HCT116 (cell line): ENCODE data around the gene SLC6A7. TPM values are rescaled to one million over a fixed set of nuclear protein-coding genes. Genes with fewer than 3 reads are reported as not detected.

Source experiments
- ATAC-seq: fragments of 200-7000 bp; cut with Tn5 transposase; 2 replicates; pipeline ENCODE4 v1.9.1; 2020; ENCODE audit warnings: mild to moderate bottlenecking, moderate library complexity
- BruUV-seq: library from RNA; stranded (reverse); fragments of 400-500 nt; replicated peaks from 2 replicates; lab custom pipeline; 2021; lab: Mats Ljungman, UMichigan
- CTCF ChIA-PET: fragments of 300-600 bp; sonication (Branson Sonifier 250); formaldehyde crosslinking; loops from one replicate; lab custom pipeline; 2021; ENCODE audit warnings: antibody characterized with exemption; lab: Charles Lee
- POLR2A ChIA-PET: fragments of 300-600, 350-600 bp; sonication (Branson Sonifier 250); formaldehyde crosslinking; loops from one replicate; lab custom pipeline; 2021; ENCODE audit warnings: antibody characterized with exemption; lab: Charles Lee
- RAD21 ChIA-PET, 2 experiments: fragments of 300-600 bp; sonication (Branson Sonifier 250); formaldehyde crosslinking; loops; one replicate each; lab custom pipeline; 2023; ENCODE audit warnings: low total read pairs in 2 of 2; ENCODE audit not compliant: uncharacterized antibody in 2 of 2, unreplicated experiment in 2 of 2, low non-redundant PET in 1 of 2; lab: Charles Lee
- DNase-seq: peaks from one replicate; pipeline ENCODE4 v3.0.0-alpha.2; 2010; ENCODE audit warnings: low read depth, low spot score
- H2AFZ ChIP-seq: fragments of 200-600 bp; shearing (Covaris generic), sonication (generic); 2 replicates; pipeline ENCODE4 v1.6.1; 2017; ENCODE audit warnings: low read depth, mixed run types, mixed read lengths, antibody characterized with exemption, low read length; ENCODE audit not compliant: poor library complexity, severe bottlenecking
- H3K27ac ChIP-seq: 2 replicates; pipeline ENCODE4 v1.5.1; 2012; ENCODE audit warnings: low read depth, low read length
- H3K27me3 ChIP-seq: fragments of 200-600 bp; sonication (generic); 2 replicates; pipeline ENCODE4 v1.6.1; 2016; ENCODE audit warnings: mixed run types, low read length, mixed read lengths; ENCODE audit not compliant: insufficient read depth
- H3K36me3 ChIP-seq, 2 experiments: fragments of 200-500 bp in 1 of 2; fragments of 200-600 bp in 1 of 2; sonication (Bioruptor generic) in 1 of 2; sonication (generic) in 1 of 2; 2 replicates each; pipeline versions ENCODE4 v1.5.1 to v1.6.1; 2014 to 2016; ENCODE audit warnings: low read length in 2 of 2, inconsistent platforms in 1 of 2, mixed read lengths in 1 of 2, mixed run types in 1 of 2; ENCODE audit not compliant: insufficient read depth in 2 of 2, control insufficient read depth in 1 of 2
- H3K4me1 ChIP-seq, 2 experiments: fragments of 200-600 bp in 1 of 2; sonication (generic) in 1 of 2; 2 replicates each; pipeline versions ENCODE4 v1.5.1 to v1.6.1; 2012 to 2017; ENCODE audit warnings: low read length in 2 of 2, inconsistent platforms in 1 of 2, mild to moderate bottlenecking in 1 of 2, mixed read lengths in 1 of 2, mixed run types in 1 of 2, moderate library complexity in 1 of 2; ENCODE audit not compliant: insufficient read depth in 2 of 2, control insufficient read depth in 1 of 2
- H3K4me2 ChIP-seq: fragments of 200-600 bp; sonication (generic); 2 replicates; pipeline ENCODE4 v1.6.1; 2017; ENCODE audit warnings: mixed run types, low read length, mixed read lengths
- H3K4me3 ChIP-seq, 2 experiments: fragments of 200-600 bp in 1 of 2; sonication (generic) in 1 of 2; replicated peaks in 1 of 2; 2 replicates each; pipeline ENCODE4 v1.5.1; 2011 to 2016; ENCODE audit warnings: low read length in 2 of 2, control low read depth in 1 of 2, low read depth in 1 of 2, mild to moderate bottlenecking in 1 of 2, mixed read lengths in 1 of 2, mixed run types in 1 of 2
- H3K79me2 ChIP-seq: fragments of 200-600 bp; sonication (generic); 2 replicates; pipeline ENCODE4 v1.6.1; 2017; ENCODE audit warnings: mild to moderate bottlenecking, mixed run types, low read length, moderate library complexity, mixed read lengths; ENCODE audit not compliant: insufficient read depth
- H3K9ac ChIP-seq: fragments of 200-600 bp; sonication (generic); 2 replicates; pipeline ENCODE4 v1.6.1; 2016; ENCODE audit warnings: low read length, mixed read lengths
- H3K9me2 ChIP-seq: fragments of 200-600 bp; sonication (generic), shearing (Covaris generic); 2 replicates; pipeline ENCODE4 v1.6.1; 2017; ENCODE audit warnings: mixed run types, mild to moderate bottlenecking, moderate library complexity; ENCODE audit not compliant: insufficient read depth
- H3K9me3 ChIP-seq, 2 experiments: fragments of 200-500 bp in 1 of 2; fragments of 200-600 bp in 1 of 2; sonication (Bioruptor generic) in 1 of 2; sonication (generic) in 1 of 2; 2 replicates each; pipeline ENCODE4 v1.6.1; 2014 to 2017; ENCODE audit warnings: low read length in 2 of 2, mixed read lengths in 2 of 2, inconsistent platforms in 1 of 2, low read depth in 1 of 2, mild to moderate bottlenecking in 1 of 2, mixed run types in 1 of 2, moderate library complexity in 1 of 2; ENCODE audit not compliant: control insufficient read depth in 1 of 2, insufficient read depth in 1 of 2
- H4K20me1 ChIP-seq: fragments of 200-600 bp; sonication (generic), shearing (Covaris generic); 2 replicates; pipeline ENCODE4 v1.6.1; 2017; ENCODE audit warnings: mixed run types, mild to moderate bottlenecking, moderate library complexity; ENCODE audit not compliant: insufficient read depth
- CBX3 ChIP-seq: IDR thresholded peaks from 2 replicates; pipeline ENCODE4 v1.6.1; 2012; ENCODE audit warnings: low read depth
- CEBPB ChIP-seq: IDR thresholded peaks from 2 replicates; pipeline ENCODE4 v1.6.1; 2012; ENCODE audit warnings: low read depth
- EGR1 ChIP-seq: IDR thresholded peaks from 2 replicates; pipeline ENCODE4 v1.6.1; 2012; ENCODE audit warnings: low read depth
- EZH2 ChIP-seq: fragments of 200-600 bp; sonication (generic); IDR thresholded peaks from 2 replicates; pipeline ENCODE4 v1.6.1; 2017; ENCODE audit warnings: antibody characterized with exemption, mixed run types
- EZH2phosphoT487 ChIP-seq: fragments of 200-600 bp; IDR thresholded peaks from 2 replicates; pipeline ENCODE4 v1.6.1; 2018; ENCODE audit warnings: antibody characterized with exemption, borderline replicate concordance
- FOSL1 ChIP-seq: IDR thresholded peaks from 2 replicates; pipeline ENCODE4 v1.6.1; 2012; ENCODE audit warnings: low read depth
- JUND ChIP-seq: IDR thresholded peaks from 2 replicates; pipeline ENCODE4 v1.6.1; 2012
- POLR2A ChIP-seq: IDR thresholded peaks from 2 replicates; pipeline ENCODE4 v1.7.0; 2011; ENCODE audit warnings: borderline replicate concordance; ENCODE audit not compliant: insufficient read depth, insufficient read length; ENCODE audit errors: extremely low read depth
- POLR2AphosphoS5 ChIP-seq: IDR thresholded peaks from 2 replicates; pipeline ENCODE4 v1.6.1; 2011; ENCODE audit warnings: mild to moderate bottlenecking, low read depth, low read length, moderate library complexity
- SIN3A ChIP-seq: IDR thresholded peaks from 2 replicates; pipeline ENCODE4 v1.6.1; 2012; ENCODE audit warnings: low read depth
- SRF ChIP-seq: IDR thresholded peaks from 2 replicates; pipeline ENCODE4 v1.6.1; 2012; ENCODE audit warnings: low read depth
- TCF7L2 ChIP-seq: IDR thresholded peaks from 2 replicates; pipeline ENCODE4 v1.7.0; 2011; ENCODE audit warnings: borderline replicate concordance, inconsistent platforms; ENCODE audit not compliant: insufficient read depth, insufficient read length; ENCODE audit errors: extremely low read depth
- YY1 ChIP-seq: IDR thresholded peaks from 2 replicates; pipeline ENCODE4 v1.6.1; 2011; ENCODE audit warnings: low read length, low read depth, moderate library complexity, mild to moderate bottlenecking; ENCODE audit not compliant: insufficient replicate concordance; ENCODE audit errors: extremely low read depth
- ZFX ChIP-seq: fragments of 450-650 bp; IDR thresholded peaks from 2 replicates; pipeline ENCODE4 v1.6.1; 2017
- intact Hi-C: fragments of 100-400 bp; cut with micrococcal nuclease; formaldehyde crosslinking; loops from 2 replicates; pipeline ENCODE4 v1.10.0; 2022
- total RNA-seq: library from RNA; stranded (reverse); gene quantifications from one replicate; pipeline ENCODE4 v1.2.1, GENCODE V29; 2021; ENCODE audit not compliant: unreplicated experiment
- TF ChIP-seq, protein P1 (sequence below): IDR thresholded peaks from 2 replicates; pipeline ENCODE4 v1.6.1; 2012

The SLC6A7 gene
- total RNA-seq, 1 experiment from 2014 or later: not detected

DNA sequence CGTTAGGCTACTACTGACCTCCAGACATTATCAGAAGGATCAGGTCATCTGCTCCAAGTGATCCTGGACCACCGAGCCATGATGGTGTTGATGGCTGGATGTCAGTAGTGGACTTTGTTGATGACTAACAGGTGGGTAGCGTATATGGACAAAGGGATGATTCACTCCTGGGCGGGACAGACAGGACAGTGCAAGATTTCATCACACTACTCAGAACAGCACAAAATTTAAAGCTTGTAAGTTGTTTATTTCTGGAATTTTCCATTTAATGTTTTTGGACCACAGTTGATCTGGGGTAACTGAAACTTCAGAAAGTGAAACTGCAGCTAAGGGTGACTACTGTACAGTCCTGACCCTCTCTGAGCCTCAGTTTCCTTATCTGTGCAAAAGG is 46.9 kb upstream of the SLC6A7 start (continued):
- TF ChIP-seq POLR2AphosphoS5 (0 out of 2 replicates have a peak, but pooled peaks have one; percentile 25), EZH2phosphoT487 (no peak), FOSL1 (peak; percentile 70)

DNA sequence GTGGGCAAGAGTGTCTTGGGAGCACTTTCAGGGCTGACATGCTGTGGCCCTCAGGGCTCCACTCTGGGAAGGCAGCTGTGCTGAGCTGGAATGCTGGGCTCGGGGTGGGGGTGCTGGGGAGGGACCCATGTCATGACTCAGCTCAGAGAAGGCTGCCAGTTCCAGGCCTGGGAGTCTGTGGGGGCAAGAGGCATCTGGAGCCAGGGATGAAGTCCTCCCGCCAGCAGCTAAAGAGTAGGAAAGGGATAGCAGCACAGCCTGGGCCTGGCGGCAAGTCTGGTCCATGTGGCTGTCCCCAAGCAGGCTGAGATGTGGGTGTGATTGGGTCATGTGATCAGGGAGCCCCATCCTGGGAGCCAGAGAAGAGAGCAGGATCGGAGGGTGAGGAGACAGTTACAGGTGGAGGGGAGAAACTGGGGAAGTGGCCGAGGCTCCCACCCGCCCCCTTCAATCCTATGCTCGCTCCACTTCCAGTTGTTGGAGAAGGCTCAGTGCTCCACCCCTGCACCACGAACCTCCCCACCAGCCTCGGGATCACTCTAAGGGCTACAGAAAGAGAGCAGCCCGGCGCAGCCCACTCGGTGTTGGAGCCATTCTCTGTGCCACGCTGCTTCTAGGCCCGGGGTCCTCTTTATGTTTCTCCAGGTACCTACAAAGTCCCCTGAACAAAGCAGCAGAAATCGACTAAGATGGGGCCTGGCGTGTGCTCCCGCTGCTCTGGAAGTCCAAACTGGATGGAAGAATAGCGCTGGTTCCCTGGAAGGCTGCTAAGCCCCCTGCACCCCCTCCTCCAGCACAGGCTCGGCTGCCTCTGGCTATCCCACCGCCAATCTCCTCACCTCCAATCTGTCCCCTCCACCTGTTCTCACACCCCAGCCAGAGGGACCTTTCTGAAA is 46.3 kb upstream of the SLC6A7 start:
- Histone ChIP-seq H3K9ac (no peak overlapping the region), H3K4me1 (peaks cover 0 to 21% of the 10 kb centered on the region in 2 experiments; a peak in 2 of 4 replicates), H4K20me1 (no peaks in the 10 kb centered on the region), H3K9me2 (no peaks in the 10 kb centered on the region), H3K79me2 (no peaks in the 10 kb centered on the region), H3K4me3 (no peak overlapping the region), H3K9me3 (no peaks in the 10 kb centered on the region), H3K4me2 (peak overlapping the region; percentile 27), H3K36me3 (no peaks in the 10 kb centered on the region), H3K27me3 (no peaks in the 10 kb centered on the region), H3K27ac (no peak overlapping the region), H2AFZ (no peak overlapping the region)
- ATAC-seq: peak; percentile 39
- no TSS peak for BruUV-seq
- no peak for DNase-seq
- RAD21 ChIA-PET: no interaction called here
- TF ChIP-seq, protein P1, sequence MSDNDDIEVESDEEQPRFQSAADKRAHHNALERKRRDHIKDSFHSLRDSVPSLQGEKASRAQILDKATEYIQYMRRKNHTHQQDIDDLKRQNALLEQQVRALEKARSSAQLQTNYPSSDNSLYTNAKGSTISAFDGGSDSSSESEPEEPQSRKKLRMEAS: no peak
- TF ChIP-seq YY1 (no peak), POLR2A (no peak)
- CTCF ChIA-PET: no interaction called here
- intact Hi-C loops: no loop called here
- POLR2A ChIA-PET: no interaction called here

DNA sequence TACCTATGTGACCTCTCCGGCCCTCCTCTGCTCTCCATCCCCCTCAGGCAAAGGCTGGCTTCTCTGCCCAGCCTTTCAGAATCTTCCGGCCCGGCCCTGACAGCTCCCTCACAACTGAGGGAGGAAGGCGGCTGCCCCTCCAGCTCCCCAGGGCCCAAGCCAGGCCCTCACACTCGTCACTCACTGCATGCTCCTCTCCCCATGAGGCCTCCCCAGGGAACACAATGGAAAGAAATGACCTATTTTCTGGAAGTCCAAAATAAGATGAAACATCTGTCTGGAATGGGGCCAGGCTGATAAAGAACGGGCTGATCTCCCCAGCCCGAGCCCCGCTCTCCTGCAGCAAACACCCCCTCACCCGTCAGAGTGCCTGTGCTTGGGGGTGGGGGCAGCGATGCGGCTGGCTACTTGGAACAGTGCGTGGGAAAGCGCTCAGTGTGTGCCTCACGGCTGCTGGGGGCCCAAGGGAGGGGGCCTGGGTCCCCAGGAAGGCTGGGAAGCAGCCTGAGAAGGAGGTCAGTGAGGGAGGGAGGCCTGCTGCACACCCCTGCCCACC is 45.5 kb upstream of the SLC6A7 start:
- Histone ChIP-seq H3K9ac (no peak overlapping the region), H2AFZ (no peak overlapping the region), H3K79me2 (no peaks in the 10 kb centered on the region), H3K36me3 (no peaks in the 10 kb centered on the region), H3K27ac (no peak overlapping the region), H3K9me2 (no peaks in the 10 kb centered on the region), H3K4me3 (no peak overlapping the region), H4K20me1 (no peaks in the 10 kb centered on the region), H3K4me2 (no peak overlapping the region), H3K27me3 (no peaks in the 10 kb centered on the region), H3K4me1 (peaks cover 0 to 21% of the 10 kb centered on the region in 2 experiments; a peak in 2 of 4 replicates), H3K9me3 (no peaks in the 10 kb centered on the region)
- intact Hi-C loops: no loop called here
- TF ChIP-seq EZH2 (no peak), SRF (no peak), CBX3 (no peak), EGR1 (no peak), ZFX (no peak), JUND (no peak), YY1 (no peak), SIN3A (no peak), TCF7L2 (no peak), CEBPB (no peak)
- ATAC-seq: no peak
- DNase-seq: no peak
- ChIA-PET CTCF (no interaction called here), RAD21 (no interaction called here), POLR2A (no interaction called here)
- BruUV-seq: no TSS peak
